Measurements from ENCODE around the gene CLDN8. TPM values are rescaled to one million over a fixed set of nuclear protein-coding genes. Genes with fewer than 3 reads are reported as not detected.

The CLDN8 gene
- total RNA-seq, 2 donors from 2014 or later = not detected

DNA sequence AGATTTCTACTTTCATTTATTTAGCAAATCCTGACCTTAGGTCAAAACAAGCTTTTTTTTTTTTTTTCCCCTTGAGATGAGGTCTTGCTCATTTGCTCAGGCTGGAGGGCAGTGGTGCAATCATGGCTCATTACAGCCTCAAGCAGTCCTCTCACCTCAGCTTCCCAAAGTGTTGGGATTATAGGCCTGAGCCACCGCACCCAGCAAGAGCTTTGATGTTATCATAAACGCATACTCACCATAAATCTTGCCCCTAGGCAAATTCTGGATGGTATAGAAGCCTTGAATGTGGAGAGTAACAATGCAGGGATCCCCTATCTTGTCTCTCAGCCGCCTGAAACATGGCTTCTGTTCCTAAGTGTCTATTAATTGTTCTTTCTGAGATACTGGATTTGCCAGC lies 24.8 kb upstream of the CLDN8 start:
- TF ChIP-seq, protein P1, sequence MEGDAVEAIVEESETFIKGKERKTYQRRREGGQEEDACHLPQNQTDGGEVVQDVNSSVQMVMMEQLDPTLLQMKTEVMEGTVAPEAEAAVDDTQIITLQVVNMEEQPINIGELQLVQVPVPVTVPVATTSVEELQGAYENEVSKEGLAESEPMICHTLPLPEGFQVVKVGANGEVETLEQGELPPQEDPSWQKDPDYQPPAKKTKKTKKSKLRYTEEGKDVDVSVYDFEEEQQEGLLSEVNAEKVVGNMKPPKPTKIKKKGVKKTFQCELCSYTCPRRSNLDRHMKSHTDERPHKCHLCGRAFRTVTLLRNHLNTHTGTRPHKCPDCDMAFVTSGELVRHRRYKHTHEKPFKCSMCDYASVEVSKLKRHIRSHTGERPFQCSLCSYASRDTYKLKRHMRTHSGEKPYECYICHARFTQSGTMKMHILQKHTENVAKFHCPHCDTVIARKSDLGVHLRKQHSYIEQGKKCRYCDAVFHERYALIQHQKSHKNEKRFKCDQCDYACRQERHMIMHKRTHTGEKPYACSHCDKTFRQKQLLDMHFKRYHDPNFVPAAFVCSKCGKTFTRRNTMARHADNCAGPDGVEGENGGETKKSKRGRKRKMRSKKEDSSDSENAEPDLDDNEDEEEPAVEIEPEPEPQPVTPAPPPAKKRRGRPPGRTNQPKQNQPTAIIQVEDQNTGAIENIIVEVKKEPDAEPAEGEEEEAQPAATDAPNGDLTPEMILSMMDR (conservative IDR thresholded peaks at IDR 0.05) = no peak
- peaks cover 23% of the 10 kb centered on the region for H3K4me1 Mint-ChIP-seq
- 80 to 84% methylated on average over 1 to 3 of the region's 3 CpGs for WGBS, 2 experiments (ENCODE audit: insufficient coverage in 1 of 2, insufficient read length in 1 of 2)
- Histone ChIP-seq H3K27ac (ENCODE audit: low read depth, low read length) (no peak overlapping the region), H3K4me3 (ENCODE audit: low read length) (no peak overlapping the region), H3K9me3 (ENCODE audit: control insufficient read depth, low read length) (no peaks in the 10 kb centered on the region), H3K4me1 (ENCODE audit: control insufficient read depth, insufficient read depth, low read length) (peaks cover 6% of the 10 kb centered on the region), H3K36me3 (ENCODE audit: control insufficient read depth, insufficient read depth, low read length) (no peaks in the 10 kb centered on the region), H3K9ac (ENCODE audit: extremely low read depth, low read length, poor library complexity, severe bottlenecking) (no peak overlapping the region), H3K27me3 (ENCODE audit: control insufficient read depth, insufficient read depth, low read length, poor library complexity, severe bottlenecking) (no peaks in the 10 kb centered on the region)
- no peak overlapping the region for H3K4me3 Mint-ChIP-seq
- H3K9me3 Mint-ChIP-seq = no peaks in the 10 kb centered on the region
- DNase-seq = no peak
- no peaks in the 10 kb centered on the region for H3K36me3 Mint-ChIP-seq (ENCODE audit: low read depth)
- no peak overlapping the region for H3K27ac Mint-ChIP-seq
- H3K27me3 Mint-ChIP-seq (ENCODE audit: insufficient read depth) = no peaks in the 10 kb centered on the region

DNA sequence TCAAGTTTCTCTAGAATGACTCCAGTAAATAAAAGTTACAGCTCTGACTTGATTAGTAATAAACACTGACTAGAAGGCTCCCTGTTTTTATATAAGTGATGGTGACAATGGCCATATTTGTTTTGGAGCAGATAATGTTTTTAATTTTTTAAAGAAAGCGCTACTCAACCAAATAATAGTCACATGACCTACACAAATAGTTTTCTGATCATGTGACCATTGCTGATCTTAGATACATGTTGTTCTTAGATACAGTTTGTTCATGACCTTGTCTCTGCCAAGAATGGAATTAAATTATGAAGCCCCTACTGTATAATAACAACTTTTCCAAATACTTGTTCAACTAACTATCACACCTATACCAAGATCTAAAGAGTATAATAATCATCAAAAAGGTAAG lies 22.3 kb upstream of the CLDN8 start:
- Mint-ChIP-seq H3K27ac (no peak overlapping the region), H3K9me3 (no peaks in the 10 kb centered on the region), H3K4me3 (no peak overlapping the region), H3K4me1 (peaks cover 14% of the 10 kb centered on the region), H3K36me3 (ENCODE audit: low read depth) (no peaks in the 10 kb centered on the region), H3K27me3 (ENCODE audit: insufficient read depth) (no peaks in the 10 kb centered on the region)
- Histone ChIP-seq H3K27me3 (ENCODE audit: control insufficient read depth, insufficient read depth, low read length, poor library complexity, severe bottlenecking) (no peaks in the 10 kb centered on the region), H3K9ac (ENCODE audit: extremely low read depth, low read length, poor library complexity, severe bottlenecking) (no peak overlapping the region), H3K4me3 (ENCODE audit: low read length) (no peak overlapping the region), H3K9me3 (ENCODE audit: control insufficient read depth, low read length) (no peaks in the 10 kb centered on the region), H3K27ac (ENCODE audit: low read depth, low read length) (no peak overlapping the region), H3K4me1 (ENCODE audit: control insufficient read depth, insufficient read depth, low read length) (peaks cover 2% of the 10 kb centered on the region), H3K36me3 (ENCODE audit: control insufficient read depth, insufficient read depth, low read length) (no peaks in the 10 kb centered on the region)
- DNase-seq = no peak
- no CpG with 5 or more reads among the region's 1 CpG for WGBS, 2 experiments (ENCODE audit: insufficient coverage in 1 of 2, insufficient read length in 1 of 2)
- TF ChIP-seq, protein P1 (conservative IDR thresholded peaks at IDR 0.05) = no peak

DNA sequence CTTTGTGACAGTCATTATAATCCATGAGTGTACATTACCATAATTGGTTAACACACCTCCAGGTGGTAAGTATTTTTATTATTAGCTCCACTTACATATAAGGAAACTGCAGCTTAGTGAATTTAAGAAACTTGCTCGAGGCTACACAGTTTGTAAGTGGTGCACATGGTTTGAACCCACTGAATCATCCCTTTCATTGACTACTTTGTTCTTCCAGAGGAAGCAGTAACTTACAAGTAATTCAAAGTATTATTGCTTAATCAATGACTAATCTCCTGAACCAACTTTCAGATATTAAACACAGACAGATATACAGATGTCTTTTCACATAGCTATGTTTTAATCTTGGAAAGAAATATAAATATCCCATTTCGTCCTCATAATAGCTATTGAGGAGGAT lies 18.7 kb upstream of the CLDN8 start:
- TF ChIP-seq, protein P1 (conservative IDR thresholded peaks at IDR 0.05) = no peak
- Histone ChIP-seq H3K9me3 (ENCODE audit: control insufficient read depth, low read length) (no peaks in the 10 kb centered on the region), H3K4me3 (ENCODE audit: low read length) (no peak overlapping the region), H3K27me3 (ENCODE audit: control insufficient read depth, insufficient read depth, low read length, poor library complexity, severe bottlenecking) (no peaks in the 10 kb centered on the region), H3K4me1 (ENCODE audit: control insufficient read depth, insufficient read depth, low read length) (no peaks in the 10 kb centered on the region), H3K27ac (ENCODE audit: low read depth, low read length) (no peak overlapping the region), H3K36me3 (ENCODE audit: control insufficient read depth, insufficient read depth, low read length) (no peaks in the 10 kb centered on the region), H3K9ac (ENCODE audit: extremely low read depth, low read length, poor library complexity, severe bottlenecking) (no peak overlapping the region)
- 95% methylated on average over 1 of the region's 2 CpGs; no CpG with 5 or more reads in 1 of the 2 experiments for WGBS, 2 experiments (ENCODE audit: insufficient coverage in 1 of 2, insufficient read length in 1 of 2)
- DNase-seq = no peak
- Mint-ChIP-seq H3K27ac (no peak overlapping the region), H3K4me3 (no peak overlapping the region), H3K36me3 (ENCODE audit: low read depth) (no peaks in the 10 kb centered on the region), H3K27me3 (ENCODE audit: insufficient read depth) (no peaks in the 10 kb centered on the region), H3K9me3 (peaks cover 4% of the 10 kb centered on the region), H3K4me1 (peaks cover 7% of the 10 kb centered on the region)

All from endodermal cell (in vitro differentiated cells).